SU-DHL-6 (cell line): ENCODE data around the gene BNC2.

Source experiments
- H2AFZ ChIP-seq: fragments of 200-600 bp; sonication (generic); 2 replicates; pipeline ENCODE4 v1.6.1; 2014; ENCODE audit warnings: low read depth, mild to moderate bottlenecking, moderate library complexity, mixed read lengths, antibody characterized with exemption, low read length; ENCODE audit not compliant: severe bottlenecking
- H3F3A ChIP-seq: fragments of 200-600 bp; shearing (Covaris generic); 2 replicates; pipeline ENCODE4 v1.6.0; 2016; ENCODE audit warnings: antibody characterized with exemption, mild to moderate bottlenecking; ENCODE audit not compliant: insufficient read depth
- H3K27ac ChIP-seq: fragments of 200-600 bp; sonication (generic); 2 replicates; pipeline ENCODE4 v1.5.1; 2016; ENCODE audit warnings: low read depth, mild to moderate bottlenecking, low read length, moderate library complexity, mixed read lengths
- H3K27me3 ChIP-seq: fragments of 200-600 bp; sonication (generic), shearing (Covaris generic); 2 replicates; pipeline ENCODE4 v1.6.0; 2014; ENCODE audit warnings: mild to moderate bottlenecking, low read length
- H3K36me3 ChIP-seq: fragments of 200-600 bp; sonication (generic); 2 replicates; pipeline ENCODE4 v1.6.1; 2014; ENCODE audit warnings: mild to moderate bottlenecking, low read length, mixed read lengths
- H3K4me2 ChIP-seq: fragments of 300-600, 200-600 bp; shearing (Covaris generic), sonication (generic); 2 replicates; pipeline ENCODE4 v1.6.0; 2014; ENCODE audit warnings: low read length, low read depth, mild to moderate bottlenecking; ENCODE audit not compliant: poor library complexity, severe bottlenecking
- H3K4me3 ChIP-seq: fragments of 200-600 bp; sonication (generic); 2 replicates; pipeline ENCODE4 v1.5.1; 2014; ENCODE audit warnings: antibody characterized with exemption, low read length, mild to moderate bottlenecking, mixed read lengths; ENCODE audit not compliant: insufficient read depth, poor library complexity, severe bottlenecking
- H3K79me2 ChIP-seq: fragments of 200-600 bp; sonication (generic); 2 replicates; pipeline ENCODE4 v1.6.1; 2014; ENCODE audit warnings: mild to moderate bottlenecking, low read length, moderate library complexity; ENCODE audit not compliant: insufficient read depth
- H3K9ac ChIP-seq: fragments of 200-600 bp; sonication (generic); 2 replicates; pipeline ENCODE4 v1.7.0; 2014; ENCODE audit warnings: mild to moderate bottlenecking, low read length
- H3K9me2 ChIP-seq: fragments of 200-600 bp; sonication (generic); replicated peaks from 2 replicates; pipeline ENCODE4 v1.6.1; 2014; ENCODE audit warnings: low read length; ENCODE audit not compliant: insufficient read depth
- H3K9me3 ChIP-seq: fragments of 200-600 bp; sonication (generic); 2 replicates; pipeline ENCODE4 v1.6.1; 2014; ENCODE audit warnings: low read length, mixed read lengths; ENCODE audit not compliant: insufficient read depth
- H4K20me1 ChIP-seq: fragments of 200-600 bp; sonication (generic); 2 replicates; pipeline ENCODE4 v1.6.1; 2014; ENCODE audit warnings: low read depth, mild to moderate bottlenecking, antibody characterized with exemption, low read length, moderate library complexity, mixed read lengths
- EZH2phosphoT487 ChIP-seq: fragments of 200-600 bp; sonication (generic), shearing (Covaris generic); conservative IDR thresholded peaks from 2 replicates; pipeline ENCODE4 v1.6.1; 2018; ENCODE audit warnings: mild to moderate bottlenecking, antibody characterized with exemption, low read length, moderate library complexity, mixed read lengths
- TF ChIP-seq, protein P1 (sequence below): fragments of 200-600 bp; sonication (generic); IDR thresholded peaks from one replicate; pipeline ENCODE4 v1.5.1; 2017; ENCODE audit warnings: antibody characterized with exemption, mild to moderate bottlenecking, low read length, moderate library complexity; ENCODE audit not compliant: insufficient read depth, poor library complexity, severe bottlenecking

Gene BNC2

GRCh38 chr9:16434526-16434925 is 435.9 kb downstream of the BNC2 start:
- Histone ChIP-seq H3K4me2 (no peak overlapping the region), H4K20me1 (no peaks in the 10 kb centered on the region), H3F3A (no peaks in the 10 kb centered on the region), H3K27ac (no peak overlapping the region), H3K9me3 (no peaks in the 10 kb centered on the region), H3K4me3 (no peak overlapping the region), H3K36me3 (no peaks in the 10 kb centered on the region), H3K9ac (no peak overlapping the region), H3K9me2 (no peaks in the 10 kb centered on the region; the same call in 1 of the 2 replicates), H3K79me2 (no peaks in the 10 kb centered on the region), H2AFZ (no peak overlapping the region), H3K27me3 (no peaks in the 10 kb centered on the region)
- no peak for TF ChIP-seq EZH2phosphoT487
- TF ChIP-seq, protein P1, sequence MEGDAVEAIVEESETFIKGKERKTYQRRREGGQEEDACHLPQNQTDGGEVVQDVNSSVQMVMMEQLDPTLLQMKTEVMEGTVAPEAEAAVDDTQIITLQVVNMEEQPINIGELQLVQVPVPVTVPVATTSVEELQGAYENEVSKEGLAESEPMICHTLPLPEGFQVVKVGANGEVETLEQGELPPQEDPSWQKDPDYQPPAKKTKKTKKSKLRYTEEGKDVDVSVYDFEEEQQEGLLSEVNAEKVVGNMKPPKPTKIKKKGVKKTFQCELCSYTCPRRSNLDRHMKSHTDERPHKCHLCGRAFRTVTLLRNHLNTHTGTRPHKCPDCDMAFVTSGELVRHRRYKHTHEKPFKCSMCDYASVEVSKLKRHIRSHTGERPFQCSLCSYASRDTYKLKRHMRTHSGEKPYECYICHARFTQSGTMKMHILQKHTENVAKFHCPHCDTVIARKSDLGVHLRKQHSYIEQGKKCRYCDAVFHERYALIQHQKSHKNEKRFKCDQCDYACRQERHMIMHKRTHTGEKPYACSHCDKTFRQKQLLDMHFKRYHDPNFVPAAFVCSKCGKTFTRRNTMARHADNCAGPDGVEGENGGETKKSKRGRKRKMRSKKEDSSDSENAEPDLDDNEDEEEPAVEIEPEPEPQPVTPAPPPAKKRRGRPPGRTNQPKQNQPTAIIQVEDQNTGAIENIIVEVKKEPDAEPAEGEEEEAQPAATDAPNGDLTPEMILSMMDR: no peak

- no peak for TF ChIP-seq EZH2phosphoT487
- TF ChIP-seq, protein P1: no peak
- H3K9me2 ChIP-seq: no peaks in the 10 kb centered on the region; the same call in 1 of the 2 replicates
- no peaks in the 10 kb centered on the region for H3K36me3 ChIP-seq
- H3K9me3 ChIP-seq: no peaks in the 10 kb centered on the region
- no peak overlapping the region for H3K4me3 ChIP-seq
- H3K9ac ChIP-seq: no peak overlapping the region
- H3K4me2 ChIP-seq: no peak overlapping the region
- H2AFZ ChIP-seq: no peak overlapping the region
- H3F3A ChIP-seq: no peaks in the 10 kb centered on the region
- no peaks in the 10 kb centered on the region for H4K20me1 ChIP-seq
- no peak overlapping the region for H3K27ac ChIP-seq
- no peaks in the 10 kb centered on the region for H3K79me2 ChIP-seq
- no peaks in the 10 kb centered on the region for H3K27me3 ChIP-seq
Observed at GRCh38 chr9:16433494-16433893, 437.0 kb downstream of the BNC2 start.

GRCh38 chr9:16431666-16432392 is 438.6 kb downstream of the BNC2 start:
- no peak overlapping the region for H3K27ac ChIP-seq
- no peaks in the 10 kb centered on the region for H3K9me3 ChIP-seq
- no peak overlapping the region for H2AFZ ChIP-seq
- H3K36me3 ChIP-seq: no peaks in the 10 kb centered on the region
- H3K79me2 ChIP-seq: no peaks in the 10 kb centered on the region
- H3K9ac ChIP-seq: no peak overlapping the region
- no peak overlapping the region for H3K4me2 ChIP-seq
- H3K27me3 ChIP-seq: no peaks in the 10 kb centered on the region
- H3K9me2 ChIP-seq: no peaks in the 10 kb centered on the region; the same call in 1 of the 2 replicates
- TF ChIP-seq, protein P1: no peak
- no peak for TF ChIP-seq EZH2phosphoT487
- H3K4me3 ChIP-seq: no peak overlapping the region
- H4K20me1 ChIP-seq: no peaks in the 10 kb centered on the region
- H3F3A ChIP-seq: no peaks in the 10 kb centered on the region
